Measurements from ENCODE around the gene VWA3A.

DNA sequence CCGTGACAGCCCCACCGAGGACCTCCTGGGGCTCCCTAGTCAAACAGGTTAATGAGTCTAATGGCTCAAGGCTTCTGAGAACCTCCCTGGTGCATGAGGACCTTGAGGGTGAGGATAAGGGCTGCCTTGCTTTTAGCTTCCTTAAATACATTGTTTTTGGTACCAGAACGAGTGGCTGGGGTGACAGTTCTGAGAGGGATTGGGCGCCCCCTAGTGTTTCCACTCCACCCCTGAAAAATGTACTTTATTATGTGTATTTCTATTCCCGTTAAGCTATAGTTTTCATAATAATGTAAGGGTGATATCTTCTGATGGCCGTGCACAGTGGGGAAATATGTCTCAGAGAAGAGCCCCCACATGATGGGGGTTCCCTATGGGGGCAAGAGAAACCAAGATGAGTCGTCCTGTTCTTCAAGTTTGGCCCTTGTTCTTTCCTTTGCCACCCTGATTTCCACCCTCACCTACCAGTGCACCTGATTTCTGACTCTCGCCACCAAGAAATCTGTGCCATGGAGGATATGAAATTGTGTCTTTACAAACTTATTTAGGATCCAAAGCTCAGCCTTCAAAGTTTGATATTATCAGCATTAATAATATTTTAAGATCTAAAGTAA, 14.5 kb upstream of the VWA3A start:
- TF ChIP-seq, protein P1, sequence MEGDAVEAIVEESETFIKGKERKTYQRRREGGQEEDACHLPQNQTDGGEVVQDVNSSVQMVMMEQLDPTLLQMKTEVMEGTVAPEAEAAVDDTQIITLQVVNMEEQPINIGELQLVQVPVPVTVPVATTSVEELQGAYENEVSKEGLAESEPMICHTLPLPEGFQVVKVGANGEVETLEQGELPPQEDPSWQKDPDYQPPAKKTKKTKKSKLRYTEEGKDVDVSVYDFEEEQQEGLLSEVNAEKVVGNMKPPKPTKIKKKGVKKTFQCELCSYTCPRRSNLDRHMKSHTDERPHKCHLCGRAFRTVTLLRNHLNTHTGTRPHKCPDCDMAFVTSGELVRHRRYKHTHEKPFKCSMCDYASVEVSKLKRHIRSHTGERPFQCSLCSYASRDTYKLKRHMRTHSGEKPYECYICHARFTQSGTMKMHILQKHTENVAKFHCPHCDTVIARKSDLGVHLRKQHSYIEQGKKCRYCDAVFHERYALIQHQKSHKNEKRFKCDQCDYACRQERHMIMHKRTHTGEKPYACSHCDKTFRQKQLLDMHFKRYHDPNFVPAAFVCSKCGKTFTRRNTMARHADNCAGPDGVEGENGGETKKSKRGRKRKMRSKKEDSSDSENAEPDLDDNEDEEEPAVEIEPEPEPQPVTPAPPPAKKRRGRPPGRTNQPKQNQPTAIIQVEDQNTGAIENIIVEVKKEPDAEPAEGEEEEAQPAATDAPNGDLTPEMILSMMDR (IDR thresholded peaks at IDR 0.05), result peak; percentile 56 to 80 (median 68)
- TF ChIP-seq POLR2A (IDR thresholded peaks at IDR 0.05), result no peak

Data from uterus (tissue), 2 donors.